ENCODE data around the gene ZNF197.
A peak's percentile ranks its signal among the peaks of the same experiment; 100 is the strongest.

The ZNF197 gene

DNA sequence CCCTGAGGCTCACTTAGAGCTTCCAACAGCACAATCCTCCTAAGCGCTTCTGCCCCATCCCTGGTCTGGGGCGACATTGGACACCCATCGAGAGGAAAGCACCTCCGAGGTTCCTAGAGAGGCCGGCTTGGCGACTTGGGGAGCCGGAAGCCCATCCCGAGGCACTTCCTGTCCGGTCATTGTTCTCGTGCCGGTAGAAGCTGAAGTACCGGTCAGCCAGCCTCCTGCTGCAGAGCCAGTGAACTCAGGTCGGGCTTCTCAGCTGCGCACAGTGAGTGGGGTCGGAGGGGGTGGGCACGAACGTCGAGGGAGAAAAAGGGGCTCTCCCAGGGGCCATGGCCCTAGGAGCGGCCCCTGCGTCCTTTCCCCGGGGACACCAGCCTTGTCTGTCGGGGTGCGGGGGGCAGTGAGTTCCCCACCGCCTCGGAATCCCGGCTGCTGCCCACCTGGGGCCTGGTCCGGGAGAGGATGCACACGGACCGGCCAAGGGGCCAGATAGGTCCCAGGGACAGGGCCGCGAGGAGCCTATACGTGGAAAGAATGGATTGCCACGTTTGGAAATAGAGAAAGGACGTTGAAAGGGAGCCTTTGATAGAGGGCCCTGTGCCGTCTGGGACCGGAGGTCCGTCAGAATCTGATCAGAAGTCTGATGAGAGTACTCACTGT is 23.9 kb downstream of the ZNF197 start, which contains the start of gene ZNF35:
Gene ZNF35 (plus strand): TSS at position 169 of the 666 bp plus-strand sequence. CDS start 2,336 bp downstream, outside the sequence.
- TF ChIP-seq TAF1 (IDR thresholded peaks at IDR 0.05; ENCODE audit: borderline replicate concordance, insufficient read depth, low read length) (peak; percentile 66; the same call in 1 of the 2 replicates), SIN3A (IDR thresholded peaks at IDR 0.05; ENCODE audit: borderline replicate concordance, insufficient read depth, low read length) (0 out of 2 replicates have a peak, but pooled peaks have one; percentile 50), FOXP2 (optimal IDR thresholded peaks at IDR 0.05; ENCODE audit: borderline replicate concordance, extremely low read depth, extremely low read length, insufficient read depth) (no peak), POLR2AphosphoS5 (IDR thresholded peaks at IDR 0.05; ENCODE audit: low read depth, low read length) (peak; percentile 74)
- TF ChIP-seq, protein P1, sequence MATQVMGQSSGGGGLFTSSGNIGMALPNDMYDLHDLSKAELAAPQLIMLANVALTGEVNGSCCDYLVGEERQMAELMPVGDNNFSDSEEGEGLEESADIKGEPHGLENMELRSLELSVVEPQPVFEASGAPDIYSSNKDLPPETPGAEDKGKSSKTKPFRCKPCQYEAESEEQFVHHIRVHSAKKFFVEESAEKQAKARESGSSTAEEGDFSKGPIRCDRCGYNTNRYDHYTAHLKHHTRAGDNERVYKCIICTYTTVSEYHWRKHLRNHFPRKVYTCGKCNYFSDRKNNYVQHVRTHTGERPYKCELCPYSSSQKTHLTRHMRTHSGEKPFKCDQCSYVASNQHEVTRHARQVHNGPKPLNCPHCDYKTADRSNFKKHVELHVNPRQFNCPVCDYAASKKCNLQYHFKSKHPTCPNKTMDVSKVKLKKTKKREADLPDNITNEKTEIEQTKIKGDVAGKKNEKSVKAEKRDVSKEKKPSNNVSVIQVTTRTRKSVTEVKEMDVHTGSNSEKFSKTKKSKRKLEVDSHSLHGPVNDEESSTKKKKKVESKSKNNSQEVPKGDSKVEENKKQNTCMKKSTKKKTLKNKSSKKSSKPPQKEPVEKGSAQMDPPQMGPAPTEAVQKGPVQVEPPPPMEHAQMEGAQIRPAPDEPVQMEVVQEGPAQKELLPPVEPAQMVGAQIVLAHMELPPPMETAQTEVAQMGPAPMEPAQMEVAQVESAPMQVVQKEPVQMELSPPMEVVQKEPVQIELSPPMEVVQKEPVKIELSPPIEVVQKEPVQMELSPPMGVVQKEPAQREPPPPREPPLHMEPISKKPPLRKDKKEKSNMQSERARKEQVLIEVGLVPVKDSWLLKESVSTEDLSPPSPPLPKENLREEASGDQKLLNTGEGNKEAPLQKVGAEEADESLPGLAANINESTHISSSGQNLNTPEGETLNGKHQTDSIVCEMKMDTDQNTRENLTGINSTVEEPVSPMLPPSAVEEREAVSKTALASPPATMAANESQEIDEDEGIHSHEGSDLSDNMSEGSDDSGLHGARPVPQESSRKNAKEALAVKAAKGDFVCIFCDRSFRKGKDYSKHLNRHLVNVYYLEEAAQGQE (IDR thresholded peaks at IDR 0.05; ENCODE audit: insufficient read depth in 1 of 2, low read depth in 2 of 2, low read length in 2 of 2), result 0 out of 4 replicates have a peak, but pooled peaks of 1 of the 2 experiments have one; percentile 21

DNA sequence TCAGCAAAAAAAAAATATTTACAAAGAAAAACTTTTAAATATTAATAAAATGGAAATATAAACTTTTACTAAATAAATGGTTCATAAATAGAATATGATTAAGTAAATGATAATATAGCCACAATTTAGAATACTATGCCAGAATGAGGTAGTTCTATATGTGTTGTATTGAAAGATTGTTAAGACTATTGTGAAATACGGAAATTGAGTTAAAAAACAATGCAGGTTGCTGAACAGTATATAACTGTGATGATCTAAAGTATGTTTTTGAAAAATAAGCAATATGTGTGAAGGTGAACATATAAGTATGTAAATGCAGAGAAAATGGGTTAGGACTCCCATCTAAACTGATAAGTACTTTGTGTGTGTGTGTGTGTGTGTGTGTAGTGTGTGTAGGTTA is 24.9 kb downstream of the ZNF197 start:
- TF ChIP-seq, protein P1 (IDR thresholded peaks at IDR 0.05; ENCODE audit: insufficient read depth in 1 of 2, low read depth in 2 of 2, low read length in 2 of 2), result no peak
- no peak for TF ChIP-seq TAF1 (IDR thresholded peaks at IDR 0.05; ENCODE audit: borderline replicate concordance, insufficient read depth, low read length)
- TF ChIP-seq SIN3A (IDR thresholded peaks at IDR 0.05; ENCODE audit: borderline replicate concordance, insufficient read depth, low read length), result no peak
- no peak for TF ChIP-seq FOXP2 (optimal IDR thresholded peaks at IDR 0.05; ENCODE audit: borderline replicate concordance, extremely low read depth, extremely low read length, insufficient read depth)
- TF ChIP-seq POLR2AphosphoS5 (IDR thresholded peaks at IDR 0.05; ENCODE audit: low read depth, low read length), result no peak

DNA sequence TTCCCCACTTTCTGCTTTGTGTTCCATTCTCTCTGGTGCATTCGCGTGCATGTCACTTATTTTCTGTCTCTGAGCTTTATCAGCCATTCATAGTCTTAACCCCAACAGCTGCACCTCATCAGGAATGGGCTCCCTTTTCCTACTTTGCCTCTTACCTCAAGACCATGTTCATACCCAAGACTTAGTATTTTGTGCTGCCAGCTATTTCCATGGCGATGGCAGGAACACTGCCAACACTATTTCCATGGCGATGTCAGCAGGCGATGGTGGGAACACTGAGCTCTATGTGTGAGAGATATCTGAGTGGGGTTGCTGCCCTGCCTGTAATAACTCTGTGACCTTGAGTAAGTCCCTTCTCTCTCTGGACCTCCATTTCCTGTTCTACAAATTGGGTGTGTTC is 29.2 kb downstream of the ZNF197 start:
- TF ChIP-seq TAF1 (IDR thresholded peaks at IDR 0.05; ENCODE audit: borderline replicate concordance, insufficient read depth, low read length) (no peak), SIN3A (IDR thresholded peaks at IDR 0.05; ENCODE audit: borderline replicate concordance, insufficient read depth, low read length) (no peak), POLR2AphosphoS5 (IDR thresholded peaks at IDR 0.05; ENCODE audit: low read depth, low read length) (no peak)
- TF ChIP-seq, protein P1 (IDR thresholded peaks at IDR 0.05; ENCODE audit: insufficient read depth in 1 of 2, low read depth in 2 of 2, low read length in 2 of 2), result no peak

DNA sequence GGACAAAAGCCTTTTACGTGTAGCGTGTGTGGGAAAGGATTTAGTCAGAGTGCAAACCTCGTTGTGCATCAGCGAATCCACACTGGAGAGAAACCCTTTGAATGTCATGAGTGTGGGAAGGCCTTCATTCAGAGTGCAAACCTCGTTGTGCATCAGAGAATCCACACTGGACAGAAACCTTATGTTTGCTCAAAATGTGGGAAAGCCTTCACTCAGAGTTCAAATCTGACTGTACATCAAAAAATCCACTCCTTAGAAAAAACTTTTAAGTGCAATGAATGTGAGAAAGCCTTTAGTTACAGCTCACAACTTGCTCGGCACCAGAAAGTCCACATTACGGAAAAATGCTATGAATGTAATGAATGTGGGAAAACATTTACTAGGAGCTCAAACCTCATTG is 34.2 kb downstream of the ZNF197 start:
- TF ChIP-seq, protein P1 (IDR thresholded peaks at IDR 0.05; ENCODE audit: insufficient read depth in 1 of 2, low read depth in 2 of 2, low read length in 2 of 2), result no peak
- TF ChIP-seq FOXP2 (optimal IDR thresholded peaks at IDR 0.05; ENCODE audit: borderline replicate concordance, extremely low read depth, extremely low read length, insufficient read depth) (no peak), TAF1 (IDR thresholded peaks at IDR 0.05; ENCODE audit: borderline replicate concordance, insufficient read depth, low read length) (no peak), POLR2AphosphoS5 (IDR thresholded peaks at IDR 0.05; ENCODE audit: low read depth, low read length) (no peak), SIN3A (IDR thresholded peaks at IDR 0.05; ENCODE audit: borderline replicate concordance, insufficient read depth, low read length) (no peak)
